H1 (cell line): ENCODE measurements around the gene VASN. TPM values are rescaled to one million over a fixed set of nuclear protein-coding genes. Genes with fewer than 3 reads are reported as not detected.

Experiments
- CTCF ChIA-PET: fragments of 300-600 bp; sonication (Branson Sonifier 250); formaldehyde crosslinking; loops from one replicate; lab custom pipeline; 2021; ENCODE audit not compliant: partially characterized antibody; lab: Charles Lee
- POLR2A ChIA-PET: fragments of 300-600 bp; sonication (Branson Sonifier 250); formaldehyde crosslinking; loops from one replicate; lab custom pipeline; 2021; ENCODE audit warnings: inconsistent platforms; ENCODE audit not compliant: partially characterized antibody; lab: Charles Lee
- DNase-seq, 2 experiments: peaks; one replicate each; pipeline versions ENCODE4 v3.0.0 to v3.0.0-alpha.2; 2010 to 2022; ENCODE audit warnings: low spot score in 2 of 2, low read depth in 1 of 2, mixed read lengths in 1 of 2
- FAIRE-seq: peaks from 2 replicates; lab custom pipeline; 2011; peaks lifted over from hg19 to GRCh38; lab: Jason Lieb, UNC
- H2AFZ ChIP-seq: 2 replicates; pipeline ENCODE4 v1.8.1; 2012; ENCODE audit warnings: low read length, inconsistent platforms
- H2AK5ac ChIP-seq: 2 replicates; pipeline ENCODE4 v1.6.1; 2013; ENCODE audit warnings: low read depth, low read length
- H2BK120ac ChIP-seq: replicated peaks from 2 replicates; pipeline ENCODE3; 2013; ENCODE audit warnings: low read depth, low read length, inconsistent platforms
- H2BK12ac ChIP-seq: 2 replicates; pipeline ENCODE4 v1.6.1; 2013; ENCODE audit warnings: low read depth, low read length
- H2BK15ac ChIP-seq: 2 replicates; pipeline ENCODE4 v1.6.1; 2013; ENCODE audit warnings: low read length
- H2BK20ac ChIP-seq: 2 replicates; pipeline ENCODE4 v1.6.1; 2013; ENCODE audit warnings: low read length
- H2BK5ac ChIP-seq: 2 replicates; pipeline ENCODE4 v1.6.1; 2013; ENCODE audit warnings: low read depth, low read length
- H3K14ac ChIP-seq: 2 replicates; pipeline ENCODE4 v1.6.1; 2013; ENCODE audit warnings: inconsistent platforms; ENCODE audit not compliant: insufficient read length
- H3K18ac ChIP-seq: 2 replicates; pipeline ENCODE4 v1.6.1; 2013; ENCODE audit warnings: low read length; ENCODE audit errors: extremely low read depth
- H3K23ac ChIP-seq: 2 replicates; pipeline ENCODE4 v1.6.1; 2013; ENCODE audit warnings: inconsistent platforms; ENCODE audit not compliant: insufficient read length
- H3K23me2 ChIP-seq: 2 replicates; pipeline ENCODE4 v1.6.1; 2013; ENCODE audit warnings: low read depth, low read length
- H3K27ac ChIP-seq: 2 replicates; pipeline ENCODE4 v1.6.1; 2011; ENCODE audit warnings: low read depth, low read length, inconsistent platforms
- H3K27me3 ChIP-seq, 4 experiments: replicated peaks in 1 of 4; 1 replicate in 1 of 4; 2 replicates in 3 of 4; pipeline versions ENCODE4 v1.6.1 to v1.8.1; 2011 to 2013; ENCODE audit warnings: low read length in 3 of 4, mild to moderate bottlenecking in 3 of 4, inconsistent platforms in 2 of 4, mixed read lengths in 2 of 4, moderate library complexity in 1 of 4; ENCODE audit not compliant: control insufficient read depth in 3 of 4, insufficient read depth in 3 of 4; ENCODE audit errors: extremely low read depth in 1 of 4
- H3K36me3 ChIP-seq, 4 experiments: 2 replicates each; pipeline versions ENCODE4 v1.6.1 to v1.8.1; 2011 to 2013; ENCODE audit warnings: mild to moderate bottlenecking in 4 of 4, low read length in 3 of 4, moderate library complexity in 2 of 4, control low read depth in 1 of 4, inconsistent platforms in 1 of 4; ENCODE audit not compliant: insufficient read depth in 4 of 4, control insufficient read depth in 2 of 4
- H3K4ac ChIP-seq: replicated peaks from 2 replicates; pipeline ENCODE3; 2013; ENCODE audit warnings: low read length, low read depth, mixed read lengths, inconsistent platforms; ENCODE audit not compliant: insufficient read length
- H3K4me1 ChIP-seq, 4 experiments: replicated peaks in 1 of 4; 1 replicate in 1 of 4; 2 replicates in 3 of 4; pipeline versions ENCODE4 v1.6.1 to v1.8.1; 2011 to 2013; ENCODE audit warnings: low read length in 3 of 4, inconsistent platforms in 2 of 4, mixed read lengths in 1 of 4; ENCODE audit not compliant: insufficient read depth in 4 of 4, control insufficient read depth in 3 of 4
- H3K4me2 ChIP-seq, 2 experiments: 2 replicates each; pipeline versions ENCODE4 v1.6.1 to v1.8.1; 2011 to 2013; ENCODE audit warnings: low read depth in 2 of 2, low read length in 2 of 2, control low read depth in 1 of 2, inconsistent platforms in 1 of 2, mild to moderate bottlenecking in 1 of 2; ENCODE audit not compliant: insufficient read depth in 1 of 2
- H3K4me3 ChIP-seq, 4 experiments: fragments of 200-600, 300-600 bp in 1 of 4; sonication (generic), shearing (Covaris generic), sonication (Bioruptor Twin) in 1 of 4; 2 replicates each; pipeline versions ENCODE4 v1.5.1 to v1.8.1; 2011 to 2016; ENCODE audit warnings: low read length in 4 of 4, low read depth in 3 of 4, control low read depth in 2 of 4, inconsistent platforms in 2 of 4, mild to moderate bottlenecking in 2 of 4, mixed read lengths in 1 of 4, moderate library complexity in 1 of 4; ENCODE audit not compliant: insufficient read depth in 2 of 4; ENCODE audit errors: extremely low read depth in 1 of 4
- H3K56ac ChIP-seq: replicated peaks from 2 replicates; pipeline ENCODE3; 2013; ENCODE audit warnings: low read depth, mild to moderate bottlenecking, mixed read lengths, low read length, inconsistent platforms; ENCODE audit not compliant: insufficient read length
- H3K79me1 ChIP-seq: 2 replicates; pipeline ENCODE4 v1.6.1; 2013; ENCODE audit warnings: low read depth, low read length, control low read depth
- H3K79me2 ChIP-seq, 2 experiments: 2 replicates each; pipeline versions ENCODE4 v1.6.1 to v1.8.1; 2012 to 2013; ENCODE audit warnings: low read length in 2 of 2, mild to moderate bottlenecking in 2 of 2, inconsistent platforms in 1 of 2; ENCODE audit not compliant: insufficient read depth in 2 of 2, control insufficient read depth in 1 of 2
- H3K9ac ChIP-seq, 4 experiments: replicated peaks in 1 of 4; 1 replicate in 1 of 4; 2 replicates in 3 of 4; pipeline versions ENCODE4 v1.6.1 to v1.8.1; 2011 to 2013; ENCODE audit warnings: low read depth in 3 of 4, low read length in 3 of 4, control low read depth in 2 of 4, mild to moderate bottlenecking in 2 of 4, moderate library complexity in 2 of 4, inconsistent platforms in 1 of 4; ENCODE audit errors: extremely low read depth in 1 of 4
- H3K9me3 ChIP-seq, 2 experiments: 2 replicates each; pipeline versions ENCODE4 v1.6.1 to v1.8.1; 2012 to 2013; ENCODE audit warnings: mild to moderate bottlenecking in 2 of 2, moderate library complexity in 2 of 2, control low read depth in 1 of 2, inconsistent platforms in 1 of 2, low read depth in 1 of 2, low read length in 1 of 2, mixed read lengths in 1 of 2; ENCODE audit not compliant: insufficient read depth in 2 of 2
- H4K20me1 ChIP-seq, 2 experiments: replicated peaks in 1 of 2; 2 replicates each; pipeline versions ENCODE3 to v1.8.1; 2011 to 2013; ENCODE audit warnings: inconsistent platforms in 2 of 2, low read length in 2 of 2, mild to moderate bottlenecking in 1 of 2; ENCODE audit not compliant: insufficient read depth in 2 of 2, control insufficient read depth in 1 of 2
- H4K5ac ChIP-seq: 2 replicates; pipeline ENCODE4 v1.6.1; 2013; ENCODE audit warnings: low read length, low read depth, mixed read lengths, inconsistent platforms; ENCODE audit not compliant: insufficient read length
- H4K8ac ChIP-seq: 2 replicates; pipeline ENCODE4 v1.8.0; 2013; ENCODE audit warnings: mild to moderate bottlenecking, moderate library complexity, low read length, inconsistent platforms; ENCODE audit not compliant: insufficient read depth; ENCODE audit errors: extremely low read depth
- H4K91ac ChIP-seq: replicated peaks from 2 replicates; pipeline ENCODE3; 2013; ENCODE audit warnings: low read length, mixed read lengths, inconsistent platforms; ENCODE audit not compliant: insufficient read length
- SAP30 ChIP-seq: fragments of 300-600 bp; sonication (generic); IDR thresholded peaks from 2 replicates; pipeline ENCODE4 v1.7.1; 2012; ENCODE audit warnings: low read length, moderate library complexity, mild to moderate bottlenecking, inconsistent platforms; ENCODE audit not compliant: insufficient read depth, insufficient replicate concordance
- SRF ChIP-seq: IDR thresholded peaks from 2 replicates; pipeline ENCODE4 v1.6.1; 2011; ENCODE audit warnings: mild to moderate bottlenecking, low read depth, low read length, moderate library complexity
- WGBS, 2 experiments: shearing (Covaris generic) in 1 of 2; methylation state at CpG; one replicate each; pipeline versions ENCODE4 v1.1.6 to v1.1.7; 2013 to 2015; ENCODE audit warnings: low lambda C conversion rate in 2 of 2, mixed read lengths in 2 of 2, inconsistent platforms in 1 of 2, low coverage in 1 of 2, missing lambda C conversion rate in 1 of 2; ENCODE audit not compliant: insufficient replicate concordance in 2 of 2, insufficient coverage in 1 of 2, insufficient read length in 1 of 2; ENCODE audit errors: extremely low coverage in 1 of 2, missing lambda C conversion rate in 1 of 2; 5-methylcytosine and 5-hydroxymethylcytosine counted together
- polyA plus RNA-seq, 7 experiments: library from polyadenylated mRNA; depleted of rRNA in 3 of 7; stranded (reverse) in 5 of 7; unstranded in 2 of 7; fragments of >200 nt in 5 of 7; fragments of 200-250 nt in 2 of 7; gene quantifications; 1 replicate in 5 of 7; 2 replicates in 1 of 7; 4 replicates in 1 of 7; pipeline versions ENCODE4 v1.2.1 to v1.2.3, GENCODE V29; 2011 to 2013; ENCODE audit warnings: missing spikeins in 2 of 7, mixed read lengths in 2 of 7
- total RNA-seq: library from RNA; stranded (reverse); fragmentation: NEBNext Ultra II Directional; extraction: Animal tissue kit (Norgen Biotek cat#: 25700); gene quantifications from 2 replicates; pipeline ENCODE4 v1.2.1, GENCODE V29; 2021

VASN gene
- total and polyA plus RNA-seq, 2 of the 8 experiments (the other 6 are each of a cell fraction or from before 2014, with no cell fraction given), result 9.6 to 11.3 TPM

DNA sequence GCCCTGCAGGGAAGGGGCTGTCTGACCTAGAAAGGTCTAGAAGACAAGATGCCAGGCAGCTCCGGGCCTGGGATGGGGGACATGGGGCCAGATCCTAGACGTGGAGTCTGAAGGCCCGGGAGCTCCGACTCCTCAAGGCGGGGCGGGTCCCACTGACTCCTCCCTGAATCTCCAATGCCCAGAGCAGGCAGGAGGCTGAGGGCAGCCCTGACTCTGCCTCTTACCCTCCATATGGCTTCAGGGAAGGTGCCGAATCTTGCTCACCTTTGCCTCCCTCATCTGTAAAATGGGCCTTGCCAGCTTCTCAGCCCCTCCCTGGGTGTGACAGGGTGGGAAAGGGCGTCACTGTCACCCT is 14.8 kb downstream of the VASN start:
- Histone ChIP-seq H2BK15ac (no peak overlapping the region), H3K23me2 (no peaks in the 10 kb centered on the region)
- WGBS, 2 experiments, result 86% methylated on average over 8 of the region's 8 CpGs; no CpG with 5 or more reads in 1 of the 2 experiments
- DNase-seq, result peak in 1 of 2 experiments; percentile 50
- TF ChIP-seq SAP30 (no peak), SRF (no peak)
- TF ChIP-seq, all 59 proteins: peak for 0
- H3K14ac ChIP-seq, result no peak overlapping the region
- no peaks in the 10 kb centered on the region for H3K27me3 ChIP-seq
- no peak overlapping the region; the same call in 1 of the 2 replicates for H4K8ac ChIP-seq
- FAIRE-seq, result no peak
- H2AFZ ChIP-seq, result no peak overlapping the region
- H3K4me3 ChIP-seq, result no peak overlapping the region
- no peaks in the 10 kb centered on the region for H3K79me2 ChIP-seq
- H3K36me3 ChIP-seq, result peaks cover 0 to 12% (median 2%) of the 10 kb centered on the region in 4 experiments; a peak in 2 of 8 replicates
- H3K79me1 ChIP-seq, result no peaks in the 10 kb centered on the region
- no peak overlapping the region for H2BK120ac ChIP-seq
- CTCF ChIA-PET, result interaction anchor here (0.6 to 24.8 kb wide), 5 partner anchors 10 to 1203 kb away, joined by 3 to 659 read pairs (median 123); no protein-coding TSS in a partner anchor
- peaks cover 0 to 29% (median 24%) of the 10 kb centered on the region in 4 experiments; a peak in 6 of 7 replicates for H3K4me1 ChIP-seq
- H3K27ac ChIP-seq, result no peak overlapping the region
- POLR2A ChIA-PET, result interaction anchor here (0.7 to 11.9 kb wide), 3 partner anchors 9 to 115 kb away, joined by 3 to 223 read pairs (median 4); no protein-coding TSS in a partner anchor
- H3K9ac ChIP-seq, result no peak overlapping the region
- no peak overlapping the region for H4K5ac ChIP-seq
- H3K4me2 ChIP-seq, result no peak overlapping the region
- no peak overlapping the region for H3K23ac ChIP-seq
- no peak overlapping the region for H2AK5ac ChIP-seq
- no peak overlapping the region for H3K56ac ChIP-seq
- H2BK5ac ChIP-seq, result no peak overlapping the region
- no peak overlapping the region for H2BK20ac ChIP-seq
- no peak overlapping the region for H3K18ac ChIP-seq
- no peak overlapping the region for H3K4ac ChIP-seq
- H4K20me1 ChIP-seq, result peaks cover 3 to 9% of the 10 kb centered on the region in 2 experiments
- H4K91ac ChIP-seq, result no peak overlapping the region
- H2BK12ac ChIP-seq, result no peak overlapping the region
- no peaks in the 10 kb centered on the region for H3K9me3 ChIP-seq
